Thyroid gland (tissue), 4 donors: ENCODE results near the gene ACAD11.

Experiments used
- POLR2A ChIP-seq, 2 donors: fragments of 450-650 bp; IDR thresholded peaks; one replicate each; pipeline ENCODE4 v1.6.1; 2017; ENCODE audit warnings: antibody characterized with exemption in 2 of 2, mild to moderate bottlenecking in 2 of 2, moderate library complexity in 1 of 2
- TF ChIP-seq, protein P1 (sequence below), 6 experiments: fragments of 200-600 bp in 3 of 6; fragments of 450-650 bp in 3 of 6; sonication (generic) in 3 of 6; IDR thresholded peaks; one replicate each; pipeline ENCODE4 v1.5.1; 2016 to 2019; ENCODE audit warnings: antibody characterized with exemption in 6 of 6, mild to moderate bottlenecking in 2 of 6, inconsistent platforms in 1 of 6, moderate library complexity in 1 of 6

GRCh38 chr3:132549169-132549568, 110.4 kb downstream of the ACAD11 start:
- TF ChIP-seq, protein P1, sequence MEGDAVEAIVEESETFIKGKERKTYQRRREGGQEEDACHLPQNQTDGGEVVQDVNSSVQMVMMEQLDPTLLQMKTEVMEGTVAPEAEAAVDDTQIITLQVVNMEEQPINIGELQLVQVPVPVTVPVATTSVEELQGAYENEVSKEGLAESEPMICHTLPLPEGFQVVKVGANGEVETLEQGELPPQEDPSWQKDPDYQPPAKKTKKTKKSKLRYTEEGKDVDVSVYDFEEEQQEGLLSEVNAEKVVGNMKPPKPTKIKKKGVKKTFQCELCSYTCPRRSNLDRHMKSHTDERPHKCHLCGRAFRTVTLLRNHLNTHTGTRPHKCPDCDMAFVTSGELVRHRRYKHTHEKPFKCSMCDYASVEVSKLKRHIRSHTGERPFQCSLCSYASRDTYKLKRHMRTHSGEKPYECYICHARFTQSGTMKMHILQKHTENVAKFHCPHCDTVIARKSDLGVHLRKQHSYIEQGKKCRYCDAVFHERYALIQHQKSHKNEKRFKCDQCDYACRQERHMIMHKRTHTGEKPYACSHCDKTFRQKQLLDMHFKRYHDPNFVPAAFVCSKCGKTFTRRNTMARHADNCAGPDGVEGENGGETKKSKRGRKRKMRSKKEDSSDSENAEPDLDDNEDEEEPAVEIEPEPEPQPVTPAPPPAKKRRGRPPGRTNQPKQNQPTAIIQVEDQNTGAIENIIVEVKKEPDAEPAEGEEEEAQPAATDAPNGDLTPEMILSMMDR (IDR thresholded peaks at IDR 0.05): no peak
- no peak for TF ChIP-seq POLR2A (IDR thresholded peaks at IDR 0.05)
